ENCODE measurements around the gene CTNNBIP1. TPM values are rescaled to one million over a fixed set of nuclear protein-coding genes. Genes with fewer than 3 reads are reported as not detected.

CTNNBIP1 gene
- total and polyA plus RNA-seq, 2 of the 8 experiments (the other 6 are each of a cell fraction or from before 2014, with no cell fraction given): 40.9 to 46.6 TPM

DNA sequence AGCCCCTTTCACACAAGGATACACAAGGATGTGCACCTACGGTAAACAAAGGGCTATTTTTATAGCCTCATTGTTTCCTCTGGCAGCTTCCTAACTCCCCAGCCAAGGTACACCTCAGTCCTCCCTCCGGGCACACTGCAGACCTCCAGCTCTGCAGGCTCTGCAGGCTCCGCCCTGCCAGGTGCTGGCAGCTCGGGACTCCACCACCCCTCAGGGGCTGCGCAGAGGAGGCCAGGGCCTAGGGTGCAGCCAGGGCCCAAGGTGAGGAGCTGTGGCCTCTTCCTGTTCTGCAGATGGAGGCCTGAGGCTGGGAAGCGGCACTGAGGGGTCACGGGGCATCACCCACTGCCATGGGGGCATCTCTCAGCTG, 66.5 kb downstream of the CTNNBIP1 start:
- Histone ChIP-seq H3K27ac (ENCODE audit: low read depth, low read length) (no peak overlapping the region), H2BK120ac (replicated peaks; ENCODE audit: low read depth, low read length) (no peak overlapping the region), H3K79me1 (ENCODE audit: low read depth, low read length) (no peaks in the 10 kb centered on the region), H4K8ac (ENCODE audit: extremely low read depth, insufficient read depth, low read length) (peak overlapping the region; percentile 41; the same call in 1 of the 2 replicates), H3K79me2 (ENCODE audit: control insufficient read depth in 1 of 2, insufficient read depth in 2 of 2, low read length in 2 of 2) (no peaks in the 10 kb centered on the region), H3K4me3 (ENCODE audit: extremely low read depth in 1 of 4, insufficient read depth in 2 of 4, low read depth in 3 of 4, low read length in 4 of 4) (no peak overlapping the region), H3K9ac (replicated peaks in 1 of 4; ENCODE audit: extremely low read depth in 1 of 4, low read depth in 3 of 4, low read length in 3 of 4) (no peak overlapping the region), H2BK20ac (ENCODE audit: low read length) (no peak overlapping the region), H3K4me1 (replicated peaks in 1 of 4; ENCODE audit: control insufficient read depth in 3 of 4, insufficient read depth in 4 of 4, low read length in 3 of 4) (peaks cover 0 to 22% (median 16%) of the 10 kb centered on the region in 4 experiments; a peak in 6 of 7 replicates), H3K56ac (replicated peaks; ENCODE audit: insufficient read length, low read depth, low read length) (no peak overlapping the region), H3K14ac (ENCODE audit: insufficient read length) (no peak overlapping the region), H2AFZ (ENCODE audit: low read length) (no peak overlapping the region), H3K9me3 (ENCODE audit: insufficient read depth in 2 of 2, low read depth in 1 of 2, low read length in 1 of 2) (no peaks in the 10 kb centered on the region), H4K5ac (ENCODE audit: insufficient read length, low read depth, low read length) (no peak overlapping the region), H3K23me2 (ENCODE audit: low read depth, low read length) (no peaks in the 10 kb centered on the region; the same call in 1 of the 2 replicates), H3K27me3 (replicated peaks in 1 of 4; ENCODE audit: control insufficient read depth in 3 of 4, extremely low read depth in 1 of 4, insufficient read depth in 3 of 4, low read length in 3 of 4) (no peaks in the 10 kb centered on the region), H3K4ac (replicated peaks; ENCODE audit: insufficient read length, low read depth, low read length) (no peak overlapping the region), H2BK15ac (ENCODE audit: low read length) (0 out of 2 replicates have a peak overlapping the region, but pooled peaks have one; percentile 46), H3K23ac (ENCODE audit: insufficient read length) (no peak overlapping the region), H2BK5ac (ENCODE audit: low read depth, low read length) (no peak overlapping the region), H3K36me3 (ENCODE audit: control insufficient read depth in 2 of 4, insufficient read depth in 4 of 4, low read length in 3 of 4) (no peaks in the 10 kb centered on the region), H2AK5ac (ENCODE audit: low read depth, low read length) (no peak overlapping the region), H2BK12ac (ENCODE audit: low read depth, low read length) (peak overlapping the region; percentile 68; the same call in 1 of the 2 replicates), H4K20me1 (replicated peaks in 1 of 2; ENCODE audit: control insufficient read depth in 1 of 2, insufficient read depth in 2 of 2, low read length in 2 of 2) (peaks cover 0 to under 1% of the 10 kb centered on the region in 2 experiments), H4K91ac (replicated peaks; ENCODE audit: insufficient read length, low read length) (peak overlapping the region; percentile 34), H3K18ac (ENCODE audit: extremely low read depth, low read length) (no peak overlapping the region), H3K4me2 (ENCODE audit: insufficient read depth in 1 of 2, low read depth in 2 of 2, low read length in 2 of 2) (no peak overlapping the region)
- TF ChIP-seq GABPA (IDR thresholded peaks at IDR 0.05; ENCODE audit: borderline replicate concordance, insufficient read depth, low read length) (no peak), RFX5 (IDR thresholded peaks at IDR 0.05; ENCODE audit: borderline replicate concordance, low read depth, low read length) (no peak), TBP (IDR thresholded peaks at IDR 0.05; ENCODE audit: low read depth, low read length) (no peak), HDAC2 (IDR thresholded peaks at IDR 0.05; ENCODE audit: borderline replicate concordance in 1 of 2, low read depth in 2 of 2, low read length in 2 of 2) (no peak), SRF (IDR thresholded peaks at IDR 0.05; ENCODE audit: low read depth, low read length) (no peak), RXRA (IDR thresholded peaks at IDR 0.05; ENCODE audit: insufficient read depth, low read depth, low read length) (no peak), SP2 (IDR thresholded peaks at IDR 0.05; ENCODE audit: low read length) (no peak), CREB1 (IDR thresholded peaks at IDR 0.05) (no peak)
- TF ChIP-seq, protein P1, sequence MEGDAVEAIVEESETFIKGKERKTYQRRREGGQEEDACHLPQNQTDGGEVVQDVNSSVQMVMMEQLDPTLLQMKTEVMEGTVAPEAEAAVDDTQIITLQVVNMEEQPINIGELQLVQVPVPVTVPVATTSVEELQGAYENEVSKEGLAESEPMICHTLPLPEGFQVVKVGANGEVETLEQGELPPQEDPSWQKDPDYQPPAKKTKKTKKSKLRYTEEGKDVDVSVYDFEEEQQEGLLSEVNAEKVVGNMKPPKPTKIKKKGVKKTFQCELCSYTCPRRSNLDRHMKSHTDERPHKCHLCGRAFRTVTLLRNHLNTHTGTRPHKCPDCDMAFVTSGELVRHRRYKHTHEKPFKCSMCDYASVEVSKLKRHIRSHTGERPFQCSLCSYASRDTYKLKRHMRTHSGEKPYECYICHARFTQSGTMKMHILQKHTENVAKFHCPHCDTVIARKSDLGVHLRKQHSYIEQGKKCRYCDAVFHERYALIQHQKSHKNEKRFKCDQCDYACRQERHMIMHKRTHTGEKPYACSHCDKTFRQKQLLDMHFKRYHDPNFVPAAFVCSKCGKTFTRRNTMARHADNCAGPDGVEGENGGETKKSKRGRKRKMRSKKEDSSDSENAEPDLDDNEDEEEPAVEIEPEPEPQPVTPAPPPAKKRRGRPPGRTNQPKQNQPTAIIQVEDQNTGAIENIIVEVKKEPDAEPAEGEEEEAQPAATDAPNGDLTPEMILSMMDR (IDR thresholded peaks at IDR 0.05; ENCODE audit: control extremely low read depth in 1 of 3, insufficient read depth in 1 of 3, low read depth in 1 of 3, low read length in 3 of 3): no peak
- ChIA-PET POLR2A (ENCODE audit: partially characterized antibody) (no interaction called here), CTCF (ENCODE audit: partially characterized antibody) (interaction anchor here (0.5 to 5.3 kb wide), 10 partner anchors 10 to 347 kb away, joined by 3 to 29 read pairs (median 5); no protein-coding TSS in a partner anchor)
- 84% methylated on average over 7 of the region's 7 CpGs; no CpG with 5 or more reads in 1 of the 2 experiments for WGBS, 2 experiments (ENCODE audit: extremely low coverage in 1 of 2, insufficient coverage in 1 of 2, insufficient read length in 1 of 2, insufficient replicate concordance in 2 of 2, low coverage in 1 of 2, low lambda C conversion rate in 2 of 2, missing lambda C conversion rate in 1 of 2)
- no peak for FAIRE-seq
- DNase-seq (ENCODE audit: low read depth in 1 of 2, low spot score in 2 of 2): no peak
